ENCODE data around the gene DHRSX.
"Not testable (repeated sequence)": the region's sequence is repeated elsewhere in the genome, so short reads cannot be mapped to it uniquely, and the experiment has no call there.

Gene DHRSX

DNA sequence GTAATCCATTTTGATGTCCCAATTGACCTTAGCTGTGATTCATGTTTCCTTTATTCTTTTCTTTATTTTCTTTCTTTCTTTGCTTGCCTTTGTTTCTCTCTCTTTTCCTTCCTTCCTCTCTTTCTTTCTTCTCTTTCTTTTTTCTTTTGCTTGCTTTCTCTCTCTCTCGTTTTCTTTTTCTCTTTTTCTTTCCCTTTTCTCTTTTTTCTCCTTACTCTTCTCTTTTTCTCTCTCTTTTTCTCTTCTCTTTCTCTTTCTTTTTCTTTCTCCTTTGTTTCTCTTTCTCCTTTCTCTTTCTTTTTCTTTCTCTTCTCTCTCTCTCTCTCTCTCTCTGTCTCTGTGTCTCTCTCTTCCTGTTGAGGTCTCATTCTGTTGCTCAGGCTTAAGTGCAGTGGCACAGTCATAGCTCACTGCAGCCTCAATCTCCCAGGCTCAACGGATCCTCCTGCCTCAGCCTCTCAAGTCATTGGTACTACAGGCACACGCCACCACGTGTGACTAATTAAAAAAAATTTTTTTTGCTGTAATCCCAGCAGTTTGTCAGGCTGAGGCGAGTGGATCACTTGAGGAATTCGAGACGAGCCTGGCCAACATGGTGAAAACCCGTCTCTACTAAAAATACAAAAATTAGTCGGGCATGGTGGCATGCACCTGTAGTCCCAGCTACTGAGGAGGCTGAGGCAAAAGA lies 8.0 kb upstream of the DHRSX start:
- Histone ChIP-seq H3K4me2 (ENCODE audit: low read length) (no peak overlapping the region), H3K27me3 (ENCODE audit: insufficient read depth, low read length, poor library complexity) (no peaks in the 10 kb centered on the region), H3K36me3 (ENCODE audit: control insufficient read depth, insufficient read depth, low read length) (no peaks in the 10 kb centered on the region), H4K5ac (ENCODE audit: low read length) (no peak overlapping the region), H3K4me1 (ENCODE audit: control insufficient read depth, low read depth, low read length) (no peaks in the 10 kb centered on the region), H3K18ac (ENCODE audit: low read length) (no peak overlapping the region), H4K8ac (ENCODE audit: low read depth, low read length) (no peak overlapping the region), H3K79me2 (ENCODE audit: control insufficient read depth, insufficient read depth, low read length) (no peaks in the 10 kb centered on the region), H2BK120ac (ENCODE audit: low read depth, low read length) (no peak overlapping the region), H3K27ac (ENCODE audit: low read depth, low read length) (no peak overlapping the region), H2AK5ac (ENCODE audit: low read length) (no peak overlapping the region), H2BK5ac (ENCODE audit: low read length) (no peak overlapping the region), H3K56ac (ENCODE audit: low read length) (no peak overlapping the region), H3K9ac (ENCODE audit: low read length) (no peak overlapping the region), H3K4ac (ENCODE audit: low read depth, low read length) (no peak overlapping the region), H3K23ac (ENCODE audit: low read length) (no peak overlapping the region), H3K79me1 (ENCODE audit: low read length) (no peaks in the 10 kb centered on the region), H2BK15ac (replicated peaks; ENCODE audit: low read depth) (no peak overlapping the region), H3K4me3 (ENCODE audit: low read length) (no peak overlapping the region)
- no peak for DNase-seq
- no CpG with 5 or more reads among the region's 9 CpGs for WGBS (ENCODE audit: extremely low coverage, insufficient coverage, low lambda C conversion rate)

DNA sequence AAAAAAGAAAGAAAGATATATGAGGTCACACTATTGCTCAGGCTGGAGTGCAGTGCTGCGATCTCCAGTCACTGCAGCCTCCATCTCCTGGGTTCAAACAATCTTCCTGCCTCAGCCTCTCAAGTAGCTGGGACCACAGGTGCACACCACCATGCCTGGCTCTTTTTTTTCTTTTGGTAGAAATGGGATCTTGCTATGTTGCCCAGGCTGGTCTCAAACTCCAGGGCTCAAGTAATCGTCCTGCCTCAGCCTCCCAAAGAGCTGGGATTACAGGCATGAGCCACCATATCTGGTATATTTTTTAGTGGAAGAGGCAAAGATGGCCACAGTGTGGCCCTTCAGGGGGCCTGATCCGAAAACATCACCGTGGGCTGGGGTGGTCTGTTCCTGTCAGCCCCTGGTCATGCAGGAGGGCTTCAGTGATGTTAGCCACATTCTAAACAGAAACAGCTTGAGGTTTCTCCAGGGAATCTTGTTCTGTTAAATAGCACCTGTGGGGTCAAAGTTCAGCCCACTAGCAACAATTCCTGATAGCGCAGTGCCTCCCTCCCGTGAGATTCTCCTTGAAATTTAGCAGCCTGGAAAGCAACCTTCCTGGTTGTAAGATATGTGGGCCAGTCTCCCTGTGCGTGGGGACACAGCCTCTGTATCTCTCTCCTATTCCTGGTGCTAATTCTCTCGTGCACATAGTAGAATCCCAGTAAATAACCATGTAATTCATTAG lies 7.3 kb upstream of the DHRSX start:
- no peak overlapping the region for H2AK5ac ChIP-seq (ENCODE audit: low read length)
- no peak for DNase-seq
- H3K79me1 ChIP-seq (ENCODE audit: low read length), result no peaks in the 10 kb centered on the region
- no peaks in the 10 kb centered on the region for H3K4me1 ChIP-seq (ENCODE audit: control insufficient read depth, low read depth, low read length)
- no peak overlapping the region for H3K23ac ChIP-seq (ENCODE audit: low read length)
- H3K4me3 ChIP-seq (ENCODE audit: low read length), result no peak overlapping the region
- no peak overlapping the region for H2BK5ac ChIP-seq (ENCODE audit: low read length)
- no peak overlapping the region for H3K4me2 ChIP-seq (ENCODE audit: low read length)
- no peak overlapping the region for H3K4ac ChIP-seq (ENCODE audit: low read depth, low read length)
- no peak overlapping the region for H3K27ac ChIP-seq (ENCODE audit: low read depth, low read length)
- H3K18ac ChIP-seq (ENCODE audit: low read length), result no peak overlapping the region
- no peak overlapping the region for H2BK15ac ChIP-seq (replicated peaks; ENCODE audit: low read depth)
- H3K9ac ChIP-seq (ENCODE audit: low read length), result no peak overlapping the region
- no peaks in the 10 kb centered on the region for H3K79me2 ChIP-seq (ENCODE audit: control insufficient read depth, insufficient read depth, low read length)
- H3K27me3 ChIP-seq (ENCODE audit: insufficient read depth, low read length, poor library complexity), result no peaks in the 10 kb centered on the region
- H4K8ac ChIP-seq (ENCODE audit: low read depth, low read length), result no peak overlapping the region
- no CpG with 5 or more reads among the region's 8 CpGs for WGBS (ENCODE audit: extremely low coverage, insufficient coverage, low lambda C conversion rate)
- H2BK120ac ChIP-seq (ENCODE audit: low read depth, low read length), result no peak overlapping the region
- no peak overlapping the region for H4K5ac ChIP-seq (ENCODE audit: low read length)
- H3K56ac ChIP-seq (ENCODE audit: low read length), result no peak overlapping the region
- H3K36me3 ChIP-seq (ENCODE audit: control insufficient read depth, insufficient read depth, low read length), result no peaks in the 10 kb centered on the region

DNA sequence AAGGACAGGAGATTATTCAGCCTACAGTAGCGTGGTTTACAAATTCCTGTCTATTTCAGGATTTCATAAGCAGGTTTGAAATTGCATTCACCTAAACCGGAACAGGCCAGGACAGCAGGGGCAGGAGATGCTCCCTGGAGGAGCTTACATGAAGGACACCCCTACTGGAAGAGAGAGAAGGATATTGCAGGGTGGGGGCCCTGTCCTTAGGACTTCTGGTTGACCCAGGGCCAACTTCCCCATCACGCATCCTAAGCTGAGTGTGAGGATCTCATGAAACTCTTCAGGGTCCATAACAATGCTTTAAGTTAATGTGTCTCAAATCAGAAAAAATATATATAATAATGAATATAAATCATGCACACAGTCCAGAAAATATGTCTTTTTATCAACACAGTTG lies 6.4 kb upstream of the DHRSX start:
- Histone ChIP-seq H2BK5ac (ENCODE audit: low read length) (no peak overlapping the region), H3K4ac (ENCODE audit: low read depth, low read length) (no peak overlapping the region), H3K79me1 (ENCODE audit: low read length) (no peaks in the 10 kb centered on the region), H4K8ac (ENCODE audit: low read depth, low read length) (no peak overlapping the region), H3K18ac (ENCODE audit: low read length) (no peak overlapping the region), H3K4me1 (ENCODE audit: control insufficient read depth, low read depth, low read length) (no peaks in the 10 kb centered on the region), H3K4me3 (ENCODE audit: low read length) (no peak overlapping the region), H3K27me3 (ENCODE audit: insufficient read depth, low read length, poor library complexity) (no peaks in the 10 kb centered on the region), H3K4me2 (ENCODE audit: low read length) (no peak overlapping the region), H3K9ac (ENCODE audit: low read length) (no peak overlapping the region), H3K56ac (ENCODE audit: low read length) (no peak overlapping the region), H3K27ac (ENCODE audit: low read depth, low read length) (no peak overlapping the region), H3K36me3 (ENCODE audit: control insufficient read depth, insufficient read depth, low read length) (no peaks in the 10 kb centered on the region), H3K23ac (ENCODE audit: low read length) (no peak overlapping the region), H2BK15ac (replicated peaks; ENCODE audit: low read depth) (no peak overlapping the region), H4K5ac (ENCODE audit: low read length) (no peak overlapping the region), H3K79me2 (ENCODE audit: control insufficient read depth, insufficient read depth, low read length) (no peaks in the 10 kb centered on the region), H2AK5ac (ENCODE audit: low read length) (no peak overlapping the region), H2BK120ac (ENCODE audit: low read depth, low read length) (no peak overlapping the region)
- DNase-seq, result no peak
- WGBS (ENCODE audit: extremely low coverage, insufficient coverage, low lambda C conversion rate), result no CpG with 5 or more reads among the region's 3 CpGs

DNA sequence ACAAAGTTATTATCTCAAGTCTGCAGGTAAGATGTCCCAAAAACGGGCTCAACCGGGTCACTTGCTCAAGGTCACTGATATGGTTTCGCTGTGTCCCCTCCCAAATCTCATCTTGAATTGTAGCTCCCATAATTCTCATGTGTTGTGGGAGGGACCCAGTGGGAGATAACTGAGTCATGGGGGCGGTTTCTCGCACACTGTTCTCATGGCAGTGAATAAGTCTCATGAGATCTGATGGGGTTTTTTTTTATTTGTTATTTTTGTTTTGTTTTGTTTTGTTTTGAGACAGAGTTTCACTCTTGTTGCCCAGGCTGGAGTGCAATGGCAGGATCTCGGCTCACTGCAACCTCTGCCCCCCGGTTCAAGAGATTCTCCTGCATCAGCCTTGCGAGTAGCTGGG lies 4.6 kb upstream of the DHRSX start:
- not testable (repeated sequence) for H2BK5ac ChIP-seq (ENCODE audit: low read length); H2BK15ac ChIP-seq (replicated peaks; ENCODE audit: low read depth); H2AK5ac ChIP-seq (ENCODE audit: low read length); H3K9ac ChIP-seq (ENCODE audit: low read length); H4K8ac ChIP-seq (ENCODE audit: low read depth, low read length); H3K18ac ChIP-seq (ENCODE audit: low read length); H3K4me3 ChIP-seq (ENCODE audit: low read length); DNase-seq; H3K79me2 ChIP-seq (ENCODE audit: control insufficient read depth, insufficient read depth, low read length); H3K4ac ChIP-seq (ENCODE audit: low read depth, low read length); H3K4me2 ChIP-seq (ENCODE audit: low read length); H2BK120ac ChIP-seq (ENCODE audit: low read depth, low read length); H3K79me1 ChIP-seq (ENCODE audit: low read length); H3K4me1 ChIP-seq (ENCODE audit: control insufficient read depth, low read depth, low read length); H3K27ac ChIP-seq (ENCODE audit: low read depth, low read length); H3K27me3 ChIP-seq (ENCODE audit: insufficient read depth, low read length, poor library complexity); H4K5ac ChIP-seq (ENCODE audit: low read length); H3K56ac ChIP-seq (ENCODE audit: low read length); H3K36me3 ChIP-seq (ENCODE audit: control insufficient read depth, insufficient read depth, low read length); H3K23ac ChIP-seq (ENCODE audit: low read length)
- no CpG with 5 or more reads among the region's 8 CpGs for WGBS (ENCODE audit: extremely low coverage, insufficient coverage, low lambda C conversion rate)

DNA sequence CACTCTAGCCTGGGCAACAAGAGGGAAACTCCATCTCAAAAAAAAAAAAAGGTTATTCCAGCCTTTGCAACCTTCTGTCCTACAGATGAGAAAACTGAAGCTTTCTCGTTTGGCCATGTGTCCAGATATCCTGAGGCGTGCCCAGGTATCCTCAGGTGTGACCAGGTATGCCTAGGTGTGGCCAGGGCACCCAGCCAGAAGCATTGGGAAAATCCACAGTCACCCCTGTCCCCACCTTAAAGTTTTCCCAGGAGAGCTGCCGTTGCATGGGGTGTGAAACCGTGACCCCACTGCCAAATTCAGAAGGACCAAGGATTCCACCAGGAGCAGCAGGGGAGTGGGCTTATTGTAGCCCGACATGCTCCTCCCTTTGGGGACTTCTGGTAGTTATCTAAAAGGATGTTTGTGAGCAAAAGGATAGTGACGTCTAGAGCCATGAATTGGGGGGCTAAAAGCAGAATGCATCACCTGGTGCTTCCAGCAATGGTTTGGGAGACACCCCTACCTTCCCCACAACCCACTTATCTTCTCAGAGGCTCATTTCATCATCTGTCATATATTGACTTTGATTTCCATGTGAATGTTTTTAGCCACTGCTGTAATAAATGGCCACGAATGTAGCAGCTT lies 4.0 kb upstream of the DHRSX start:
- no peak overlapping the region for H2AK5ac ChIP-seq (ENCODE audit: low read length)
- no peak overlapping the region for H4K5ac ChIP-seq (ENCODE audit: low read length)
- H3K79me2 ChIP-seq (ENCODE audit: control insufficient read depth, insufficient read depth, low read length), result peaks cover 4% of the 10 kb centered on the region
- no peak overlapping the region for H3K4ac ChIP-seq (ENCODE audit: low read depth, low read length)
- H3K4me1 ChIP-seq (ENCODE audit: control insufficient read depth, low read depth, low read length), result no peaks in the 10 kb centered on the region
- H3K79me1 ChIP-seq (ENCODE audit: low read length), result peaks cover 2% of the 10 kb centered on the region
- no peak overlapping the region for H4K8ac ChIP-seq (ENCODE audit: low read depth, low read length)
- H3K36me3 ChIP-seq (ENCODE audit: control insufficient read depth, insufficient read depth, low read length), result no peaks in the 10 kb centered on the region
- H3K4me2 ChIP-seq (ENCODE audit: low read length), result no peak overlapping the region
- no peak overlapping the region for H2BK15ac ChIP-seq (replicated peaks; ENCODE audit: low read depth)
- no peak overlapping the region for H3K23ac ChIP-seq (ENCODE audit: low read length)
- no peak overlapping the region for H3K18ac ChIP-seq (ENCODE audit: low read length)
- no peak overlapping the region for H3K27ac ChIP-seq (ENCODE audit: low read depth, low read length)
- no peak overlapping the region for H2BK120ac ChIP-seq (ENCODE audit: low read depth, low read length)
- no peak overlapping the region for H2BK5ac ChIP-seq (ENCODE audit: low read length)
- no peak overlapping the region for H3K56ac ChIP-seq (ENCODE audit: low read length)
- WGBS (ENCODE audit: extremely low coverage, insufficient coverage, low lambda C conversion rate), result no CpG with 5 or more reads among the region's 7 CpGs
- H3K27me3 ChIP-seq (ENCODE audit: insufficient read depth, low read length, poor library complexity), result no peaks in the 10 kb centered on the region
- H3K9ac ChIP-seq (ENCODE audit: low read length), result no peak overlapping the region
- no peak overlapping the region for H3K4me3 ChIP-seq (ENCODE audit: low read length)
- DNase-seq, result no peak
